ENCODE data around the gene CENPE.

DNA sequence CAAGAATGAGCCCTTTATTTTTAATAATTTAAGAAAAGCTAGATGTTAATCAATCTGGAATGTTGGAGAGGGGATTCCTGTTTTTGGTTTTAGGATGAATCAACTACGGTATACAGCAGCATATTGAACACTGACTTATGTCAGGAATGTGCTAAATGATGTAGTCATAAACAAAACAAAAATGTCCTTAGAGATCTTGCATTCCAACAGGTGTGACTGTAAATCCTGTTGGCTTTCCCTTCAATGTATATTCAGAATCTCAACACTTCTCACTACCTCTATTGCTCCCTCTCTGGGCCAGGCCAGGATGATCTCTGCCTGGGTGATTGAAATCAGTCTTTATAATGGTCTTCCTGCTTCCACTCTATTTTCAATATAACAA lies 60.7 kb downstream of the CENPE start:
- TF ChIP-seq TAF1 (conservative IDR thresholded peaks at IDR 0.05) (no peak), JUND (IDR thresholded peaks at IDR 0.05) (no peak), RAD21 (IDR thresholded peaks at IDR 0.05) (no peak), SP1 (IDR thresholded peaks at IDR 0.05) (no peak)
- TF ChIP-seq, protein P1, sequence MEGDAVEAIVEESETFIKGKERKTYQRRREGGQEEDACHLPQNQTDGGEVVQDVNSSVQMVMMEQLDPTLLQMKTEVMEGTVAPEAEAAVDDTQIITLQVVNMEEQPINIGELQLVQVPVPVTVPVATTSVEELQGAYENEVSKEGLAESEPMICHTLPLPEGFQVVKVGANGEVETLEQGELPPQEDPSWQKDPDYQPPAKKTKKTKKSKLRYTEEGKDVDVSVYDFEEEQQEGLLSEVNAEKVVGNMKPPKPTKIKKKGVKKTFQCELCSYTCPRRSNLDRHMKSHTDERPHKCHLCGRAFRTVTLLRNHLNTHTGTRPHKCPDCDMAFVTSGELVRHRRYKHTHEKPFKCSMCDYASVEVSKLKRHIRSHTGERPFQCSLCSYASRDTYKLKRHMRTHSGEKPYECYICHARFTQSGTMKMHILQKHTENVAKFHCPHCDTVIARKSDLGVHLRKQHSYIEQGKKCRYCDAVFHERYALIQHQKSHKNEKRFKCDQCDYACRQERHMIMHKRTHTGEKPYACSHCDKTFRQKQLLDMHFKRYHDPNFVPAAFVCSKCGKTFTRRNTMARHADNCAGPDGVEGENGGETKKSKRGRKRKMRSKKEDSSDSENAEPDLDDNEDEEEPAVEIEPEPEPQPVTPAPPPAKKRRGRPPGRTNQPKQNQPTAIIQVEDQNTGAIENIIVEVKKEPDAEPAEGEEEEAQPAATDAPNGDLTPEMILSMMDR (IDR thresholded peaks at IDR 0.05; ENCODE audit: low read depth, low read length, missing input control), result no peak
- TF ChIP-seq, protein P2, sequence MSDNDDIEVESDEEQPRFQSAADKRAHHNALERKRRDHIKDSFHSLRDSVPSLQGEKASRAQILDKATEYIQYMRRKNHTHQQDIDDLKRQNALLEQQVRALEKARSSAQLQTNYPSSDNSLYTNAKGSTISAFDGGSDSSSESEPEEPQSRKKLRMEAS (IDR thresholded peaks at IDR 0.05), result no peak
- TF ChIP-seq, protein P3, sequence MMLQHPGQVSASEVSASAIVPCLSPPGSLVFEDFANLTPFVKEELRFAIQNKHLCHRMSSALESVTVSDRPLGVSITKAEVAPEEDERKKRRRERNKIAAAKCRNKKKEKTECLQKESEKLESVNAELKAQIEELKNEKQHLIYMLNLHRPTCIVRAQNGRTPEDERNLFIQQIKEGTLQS (IDR thresholded peaks at IDR 0.05), result no peak
- TF ChIP-seq, protein P4, sequence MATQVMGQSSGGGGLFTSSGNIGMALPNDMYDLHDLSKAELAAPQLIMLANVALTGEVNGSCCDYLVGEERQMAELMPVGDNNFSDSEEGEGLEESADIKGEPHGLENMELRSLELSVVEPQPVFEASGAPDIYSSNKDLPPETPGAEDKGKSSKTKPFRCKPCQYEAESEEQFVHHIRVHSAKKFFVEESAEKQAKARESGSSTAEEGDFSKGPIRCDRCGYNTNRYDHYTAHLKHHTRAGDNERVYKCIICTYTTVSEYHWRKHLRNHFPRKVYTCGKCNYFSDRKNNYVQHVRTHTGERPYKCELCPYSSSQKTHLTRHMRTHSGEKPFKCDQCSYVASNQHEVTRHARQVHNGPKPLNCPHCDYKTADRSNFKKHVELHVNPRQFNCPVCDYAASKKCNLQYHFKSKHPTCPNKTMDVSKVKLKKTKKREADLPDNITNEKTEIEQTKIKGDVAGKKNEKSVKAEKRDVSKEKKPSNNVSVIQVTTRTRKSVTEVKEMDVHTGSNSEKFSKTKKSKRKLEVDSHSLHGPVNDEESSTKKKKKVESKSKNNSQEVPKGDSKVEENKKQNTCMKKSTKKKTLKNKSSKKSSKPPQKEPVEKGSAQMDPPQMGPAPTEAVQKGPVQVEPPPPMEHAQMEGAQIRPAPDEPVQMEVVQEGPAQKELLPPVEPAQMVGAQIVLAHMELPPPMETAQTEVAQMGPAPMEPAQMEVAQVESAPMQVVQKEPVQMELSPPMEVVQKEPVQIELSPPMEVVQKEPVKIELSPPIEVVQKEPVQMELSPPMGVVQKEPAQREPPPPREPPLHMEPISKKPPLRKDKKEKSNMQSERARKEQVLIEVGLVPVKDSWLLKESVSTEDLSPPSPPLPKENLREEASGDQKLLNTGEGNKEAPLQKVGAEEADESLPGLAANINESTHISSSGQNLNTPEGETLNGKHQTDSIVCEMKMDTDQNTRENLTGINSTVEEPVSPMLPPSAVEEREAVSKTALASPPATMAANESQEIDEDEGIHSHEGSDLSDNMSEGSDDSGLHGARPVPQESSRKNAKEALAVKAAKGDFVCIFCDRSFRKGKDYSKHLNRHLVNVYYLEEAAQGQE (IDR thresholded peaks at IDR 0.05), result no peak

Data from liver (tissue), 3 donors.